GM19455 (cell line): Measurements from ENCODE around the gene SNX25.
"Not testable (repeated sequence)": the region's sequence is repeated elsewhere in the genome, so short reads cannot be mapped to it uniquely, and the experiment has no call there.

Source experiments
- ATAC-seq: cut with Tn5 transposase; IDR thresholded peaks from one replicate; pipeline ENCODE4 v1.9.1; 2021; ENCODE audit not compliant: unreplicated experiment

Gene SNX25

DNA sequence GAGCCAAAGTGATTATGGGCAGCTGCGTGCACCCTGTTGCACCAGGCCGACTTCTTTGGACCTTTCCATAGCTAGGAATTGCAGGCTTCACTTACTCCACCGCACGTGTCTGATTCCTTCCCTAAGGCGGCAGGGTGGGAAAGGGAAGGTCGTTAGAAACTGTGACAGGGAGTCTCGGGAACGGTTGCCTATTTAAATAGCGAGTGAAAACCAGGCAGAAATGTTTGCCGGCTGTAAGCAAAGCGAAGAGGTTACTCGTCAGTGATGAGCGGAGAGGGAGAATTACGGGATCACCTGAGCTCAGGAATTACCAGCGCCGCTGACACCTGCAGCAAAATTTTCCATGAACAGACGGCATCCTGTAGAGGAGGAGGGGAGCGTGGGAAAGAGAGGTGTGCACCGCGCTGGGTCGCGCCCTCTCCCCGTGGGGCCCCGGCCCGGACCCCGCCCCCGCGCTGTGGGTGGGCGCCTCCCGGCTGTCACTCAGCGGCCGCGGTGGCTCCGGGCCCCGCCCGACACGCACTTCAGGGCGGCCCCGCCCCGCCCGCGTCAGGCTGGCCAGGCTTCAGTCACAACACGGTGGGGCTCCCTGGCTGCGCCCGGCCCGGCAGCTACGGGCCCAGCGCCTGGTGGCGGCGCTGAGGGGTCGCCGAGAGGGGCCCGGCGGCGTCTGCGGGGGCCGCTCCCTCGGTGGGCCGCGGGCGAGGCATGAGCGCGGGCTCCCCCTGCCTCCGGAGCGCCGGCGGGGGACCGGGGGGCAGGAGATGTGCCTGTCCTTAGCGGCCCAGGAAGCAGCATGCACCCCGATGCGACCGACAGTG lies at the start of gene SNX25:
Gene SNX25 (plus strand): TSS at position 568 of the 821 bp plus-strand sequence. CDS start 229 bp downstream, at position 797.
- peak; percentile 77 for ATAC-seq

DNA sequence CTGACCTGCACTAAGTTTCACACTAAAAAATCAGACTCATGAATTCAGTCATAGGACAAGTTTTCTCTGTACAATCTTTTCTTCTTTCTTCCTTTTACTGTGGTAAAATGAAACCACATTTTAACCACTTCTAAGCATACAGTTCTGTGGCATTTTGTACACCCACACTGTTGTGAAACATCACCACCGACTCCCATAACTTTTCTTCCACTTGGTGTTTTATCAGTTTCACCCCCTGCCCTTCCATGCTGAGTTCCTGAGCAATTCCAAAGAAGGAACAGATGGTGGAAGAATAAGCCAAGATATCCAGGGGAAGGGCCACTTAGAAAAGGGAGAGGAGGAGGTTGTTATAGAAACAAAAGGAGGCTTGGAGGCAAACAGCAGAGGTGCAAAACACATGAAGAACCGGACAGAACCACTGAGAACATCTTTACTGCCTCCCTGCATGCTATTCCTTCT lies 43.8 kb upstream of the SNX25 start:
- peak; percentile 93 for ATAC-seq

DNA sequence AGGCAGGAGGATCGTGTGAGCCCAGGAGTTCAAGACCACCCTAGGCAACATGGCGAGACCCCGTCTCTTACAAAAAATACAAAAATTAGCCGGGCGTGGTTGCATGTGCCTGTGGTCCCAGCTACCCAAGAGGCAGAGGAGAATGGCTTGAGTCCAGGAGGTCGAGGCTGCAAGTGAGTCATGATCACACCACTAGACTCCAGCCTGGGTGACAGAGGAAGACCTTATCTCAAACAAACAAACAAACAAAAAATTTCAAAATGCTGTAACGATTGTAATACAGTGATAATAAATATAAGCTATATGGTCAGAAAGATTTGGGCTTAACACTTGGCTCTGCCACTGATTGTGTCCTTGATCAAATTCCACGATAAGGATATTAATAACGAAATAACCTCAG lies 42.2 kb upstream of the SNX25 start:
- no peak for ATAC-seq

DNA sequence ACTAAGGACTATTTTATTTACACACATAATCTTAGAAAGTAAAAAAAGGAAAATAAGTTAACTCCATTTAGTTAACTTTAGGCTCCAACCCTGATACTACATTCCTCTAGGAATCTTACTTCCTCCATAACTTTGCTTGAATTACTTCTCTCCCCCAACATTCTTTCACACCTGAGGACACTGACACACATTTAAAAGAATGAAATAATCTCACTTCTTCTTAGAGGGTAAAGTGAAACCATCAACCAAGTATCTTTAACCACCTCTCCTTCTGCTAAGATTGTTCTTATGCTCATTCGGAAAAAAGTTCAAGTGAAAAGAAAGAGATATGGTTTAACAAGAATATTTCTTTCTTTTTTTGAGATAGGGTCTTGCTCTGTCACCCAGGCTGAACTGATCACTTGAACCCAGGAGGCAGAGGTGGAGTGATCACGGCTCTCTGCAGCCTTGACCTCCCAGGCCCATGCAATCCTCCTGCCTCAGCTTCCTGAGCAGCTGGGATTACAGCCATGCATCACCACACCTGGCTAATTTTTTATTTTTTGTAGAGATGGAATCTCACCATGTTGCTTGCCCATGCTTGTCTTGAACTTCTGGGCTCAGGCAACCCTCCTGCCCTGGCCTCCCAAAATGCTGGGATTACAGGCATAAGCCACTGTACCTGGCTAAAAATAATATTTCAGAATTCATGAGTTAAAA lies 37.9 kb upstream of the SNX25 start:
- peak; percentile 73 for ATAC-seq

DNA sequence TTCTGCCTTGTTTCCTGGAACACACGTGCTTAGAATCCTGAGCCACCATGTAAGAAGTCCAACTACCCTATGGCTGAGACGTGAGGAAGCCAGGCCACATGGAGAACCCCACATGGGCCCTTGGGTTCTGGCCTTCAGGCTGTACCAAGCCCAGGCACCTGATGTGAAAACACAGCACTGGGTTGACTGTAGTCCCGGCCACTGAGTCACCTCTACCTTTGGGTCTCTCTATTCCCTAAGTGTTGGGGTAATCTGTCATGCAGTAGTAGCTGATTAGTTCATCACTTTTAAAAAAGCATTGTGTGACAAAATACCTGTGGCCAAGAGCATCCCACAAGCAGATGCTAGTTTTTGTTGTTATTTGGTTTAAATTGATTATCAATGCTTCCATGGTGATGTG lies 29.9 kb upstream of the SNX25 start:
- no peak for ATAC-seq

DNA sequence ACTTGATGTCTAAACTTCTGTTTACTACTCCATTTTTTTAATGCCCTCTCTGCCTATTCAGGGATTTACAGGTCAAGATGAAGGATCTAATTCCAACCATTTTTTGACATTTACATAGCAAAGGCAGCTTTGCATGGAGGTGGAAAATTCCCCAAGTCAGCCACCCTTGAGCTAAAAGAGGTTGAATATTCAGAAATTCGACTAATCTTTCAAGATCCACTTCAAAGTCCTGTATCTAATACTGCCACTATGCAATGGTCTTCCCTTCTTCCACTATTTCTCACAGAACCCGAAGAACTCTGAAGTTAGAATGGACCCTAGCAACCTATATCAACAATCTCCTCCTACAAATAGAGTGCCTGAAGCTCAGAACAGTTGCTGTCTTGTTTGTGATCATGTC lies 27.2 kb upstream of the SNX25 start:
- no peak for ATAC-seq

DNA sequence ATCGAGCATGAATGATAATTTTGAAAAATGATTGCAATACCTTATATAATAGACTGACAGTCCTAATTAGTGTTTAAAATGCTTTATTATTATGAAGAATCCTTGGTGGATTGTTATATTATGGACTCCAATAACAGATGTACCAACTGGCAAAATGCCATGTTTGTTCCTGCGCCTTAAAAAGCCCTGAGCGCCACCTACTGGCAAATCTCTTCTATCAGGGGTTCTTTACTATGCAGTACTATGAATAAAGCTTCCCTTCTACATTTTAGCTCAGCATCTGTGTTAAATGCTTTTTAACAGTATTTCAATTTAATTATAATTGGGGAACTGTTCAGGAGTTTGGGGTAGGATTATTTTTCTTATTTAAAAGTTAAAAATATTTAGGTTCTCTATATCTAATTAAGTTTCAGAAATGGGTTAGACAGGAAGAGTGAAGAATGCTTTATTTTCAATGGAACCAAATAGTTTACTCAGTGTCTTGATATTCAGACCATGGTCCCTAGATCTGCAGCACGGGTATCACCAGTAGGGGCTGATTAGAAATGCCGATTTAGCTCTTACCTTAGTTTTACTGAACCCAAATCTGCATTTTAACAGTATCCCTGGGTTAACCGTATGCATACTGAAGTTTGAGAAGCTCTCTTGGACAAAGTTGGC lies 25.6 kb upstream of the SNX25 start:
- ATAC-seq = peak; percentile 59

DNA sequence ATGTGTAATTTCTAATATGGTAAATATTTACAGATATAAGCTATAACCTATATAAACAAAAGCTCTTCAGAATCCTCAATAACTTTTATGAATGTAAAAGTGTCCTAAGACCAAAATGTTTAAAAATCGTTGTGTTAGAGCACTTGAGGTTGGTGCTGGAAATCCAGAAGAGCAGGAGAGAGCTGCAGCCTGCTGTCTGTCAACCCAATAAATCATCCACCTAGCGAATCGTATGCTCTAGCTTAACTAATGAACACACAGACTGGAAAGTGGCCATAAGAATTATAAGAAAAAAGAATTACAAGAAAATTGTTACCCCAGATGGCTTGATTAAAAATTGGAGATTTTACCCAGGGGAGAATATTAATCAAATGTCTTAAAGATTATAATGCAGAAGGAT lies 22.6 kb upstream of the SNX25 start:
- ATAC-seq = no peak

DNA sequence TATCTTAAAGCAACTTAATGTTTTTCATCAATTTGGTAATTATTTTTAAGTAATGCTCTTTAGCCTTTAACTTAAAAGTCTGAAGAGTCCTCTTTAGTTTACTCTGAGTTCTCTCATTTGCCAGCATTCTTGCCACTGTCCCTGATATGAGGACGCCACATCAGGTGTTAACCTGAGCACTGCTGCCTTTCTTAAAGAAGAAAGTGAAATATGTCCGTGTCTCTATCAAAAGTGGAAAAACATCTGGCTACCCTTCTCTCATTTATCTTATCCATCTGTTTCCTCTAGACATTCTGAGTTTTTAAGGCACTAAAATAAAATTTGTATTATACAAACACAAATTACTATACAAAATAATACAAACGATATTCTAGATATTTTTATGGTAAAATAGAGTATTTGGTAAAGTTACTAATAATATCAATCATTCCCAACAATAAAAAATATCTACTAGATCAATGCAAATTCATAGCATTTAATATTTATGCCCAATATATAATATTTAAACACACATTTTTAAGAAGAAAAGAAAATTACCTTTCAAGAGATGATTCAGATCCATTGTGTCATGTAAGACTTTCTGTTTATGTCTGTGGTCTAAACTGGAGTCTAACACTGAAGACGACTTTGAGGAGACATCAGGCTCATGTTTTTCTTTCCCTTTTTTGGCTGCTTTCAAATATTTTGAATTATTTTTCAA lies 19.6 kb upstream of the SNX25 start:
- ATAC-seq = no peak

DNA sequence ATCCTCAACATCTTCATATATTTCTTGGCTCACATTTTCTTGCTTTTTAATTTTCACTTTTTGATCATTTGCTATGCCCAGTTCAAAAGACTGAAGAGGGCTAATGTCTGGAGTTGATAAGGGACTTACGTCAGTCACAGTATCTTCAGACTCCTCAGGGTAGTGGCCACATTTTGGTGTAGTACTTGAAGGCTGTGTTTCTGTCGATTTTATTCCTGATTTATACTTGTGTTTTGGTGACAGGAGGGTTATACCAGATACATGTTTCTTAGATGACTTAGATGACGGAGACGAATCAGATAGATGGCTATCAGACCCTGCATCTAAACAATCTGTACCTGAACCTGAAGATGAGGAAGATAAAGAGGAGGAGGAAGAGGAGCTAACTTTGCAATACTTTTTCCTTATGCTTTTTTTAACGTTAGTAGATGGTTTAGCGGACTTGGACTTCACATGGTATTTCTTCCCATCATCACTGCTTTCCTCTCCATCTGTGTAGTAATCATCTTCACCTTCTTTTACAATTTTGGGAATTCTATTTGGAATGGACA lies 19.0 kb upstream of the SNX25 start:
- ATAC-seq = no peak

DNA sequence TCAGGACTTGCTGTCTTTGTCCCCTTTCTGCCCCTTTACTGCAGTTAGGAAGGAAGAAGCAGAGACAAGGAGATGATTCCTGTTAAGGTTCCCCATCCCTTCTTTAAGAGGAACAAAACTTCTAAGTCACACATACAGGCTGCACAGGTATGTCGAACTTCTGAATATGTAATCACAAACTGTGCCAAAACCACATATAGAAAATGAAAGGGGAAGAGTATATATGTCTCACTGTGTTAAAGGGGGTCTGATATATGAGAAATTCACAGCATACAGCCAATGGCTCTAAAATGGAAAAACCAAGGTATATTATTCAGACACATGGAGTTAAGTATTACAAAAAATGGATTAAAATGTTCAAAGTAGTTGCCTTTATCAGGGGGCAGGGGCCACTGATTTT lies 17.3 kb upstream of the SNX25 start:
- peak; percentile 83 for ATAC-seq

DNA sequence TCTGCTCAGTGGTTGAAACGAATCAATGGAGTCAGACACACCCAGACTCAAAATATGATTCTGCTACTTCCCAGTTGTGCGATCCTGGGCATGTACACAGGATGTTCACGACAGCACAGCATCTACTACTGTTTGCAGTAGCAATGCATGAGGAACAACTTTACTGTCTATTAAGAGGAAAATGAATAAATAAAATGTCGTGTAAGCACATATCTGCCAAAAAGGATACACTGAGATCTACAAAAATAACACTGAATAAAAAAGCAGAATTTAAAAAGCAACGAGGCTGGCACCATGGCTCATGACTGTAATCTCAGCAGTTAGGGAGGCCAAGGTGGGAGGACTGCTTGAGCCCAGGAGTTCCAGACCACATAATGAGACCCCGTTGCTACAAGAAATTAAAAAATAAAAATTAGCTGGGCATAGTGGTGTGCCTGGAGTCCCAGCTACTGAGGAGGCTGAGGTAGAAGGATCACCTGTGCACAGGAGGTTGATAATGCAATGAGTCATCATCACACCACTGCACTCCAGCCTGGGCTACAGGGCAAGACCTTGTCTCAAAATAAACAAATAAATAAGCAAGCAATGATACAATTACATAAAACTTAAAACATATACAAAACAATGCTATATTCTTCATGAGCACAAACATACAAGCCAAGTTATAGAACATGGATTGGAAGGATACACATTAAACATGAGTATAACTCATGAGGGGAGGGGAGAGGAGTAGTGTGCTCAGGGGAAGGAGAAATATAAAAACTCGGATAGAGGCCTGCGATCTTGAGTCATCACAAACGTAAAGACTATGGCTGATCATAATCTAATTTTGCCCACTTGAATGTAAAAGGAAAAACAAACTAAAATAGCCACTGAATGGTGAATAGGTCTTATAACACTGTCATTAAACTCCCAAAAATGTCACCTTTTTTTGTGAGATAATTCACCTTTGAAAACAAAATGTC lies 14.2 kb upstream of the SNX25 start:
- ATAC-seq = no peak

DNA sequence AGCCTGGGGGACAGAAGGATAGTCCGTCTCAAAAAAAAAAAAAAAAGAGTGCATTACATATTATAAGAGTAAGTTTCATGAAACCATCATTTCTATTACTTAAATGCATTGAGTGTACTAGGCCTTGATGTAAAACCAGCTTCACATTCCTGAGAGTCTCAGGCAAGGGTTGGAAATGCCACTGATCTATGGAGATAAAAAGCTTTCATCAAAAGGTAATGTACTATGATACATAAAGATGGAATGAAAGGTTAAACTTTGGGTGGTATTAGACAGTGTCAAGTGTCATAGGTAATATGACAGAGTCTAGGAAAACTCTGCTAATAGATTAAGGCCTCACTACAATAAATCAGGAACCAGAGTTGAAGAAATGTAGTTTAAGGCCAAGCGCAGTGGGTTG lies 13.0 kb upstream of the SNX25 start:
- no peak for ATAC-seq

DNA sequence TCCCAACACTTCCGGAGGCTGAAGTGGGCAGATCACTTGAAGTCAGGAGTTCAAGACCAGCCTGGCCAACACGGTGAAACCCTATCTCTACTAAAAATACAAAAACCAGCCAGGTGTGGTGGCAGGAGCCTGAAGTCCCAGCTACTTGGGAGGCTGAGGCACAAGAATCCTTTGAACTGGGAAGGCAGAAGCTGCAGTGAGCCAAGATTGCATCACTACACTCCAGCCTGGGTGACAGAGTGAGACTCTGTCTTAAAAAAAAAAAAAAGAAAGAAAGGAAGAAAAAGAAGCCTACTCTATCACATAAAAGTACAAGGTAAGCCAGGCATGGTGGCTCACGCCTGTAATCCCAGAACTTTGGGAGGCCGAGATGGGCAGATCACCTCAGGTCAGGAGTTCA lies 11.2 kb upstream of the SNX25 start:
- not testable (repeated sequence) for ATAC-seq

DNA sequence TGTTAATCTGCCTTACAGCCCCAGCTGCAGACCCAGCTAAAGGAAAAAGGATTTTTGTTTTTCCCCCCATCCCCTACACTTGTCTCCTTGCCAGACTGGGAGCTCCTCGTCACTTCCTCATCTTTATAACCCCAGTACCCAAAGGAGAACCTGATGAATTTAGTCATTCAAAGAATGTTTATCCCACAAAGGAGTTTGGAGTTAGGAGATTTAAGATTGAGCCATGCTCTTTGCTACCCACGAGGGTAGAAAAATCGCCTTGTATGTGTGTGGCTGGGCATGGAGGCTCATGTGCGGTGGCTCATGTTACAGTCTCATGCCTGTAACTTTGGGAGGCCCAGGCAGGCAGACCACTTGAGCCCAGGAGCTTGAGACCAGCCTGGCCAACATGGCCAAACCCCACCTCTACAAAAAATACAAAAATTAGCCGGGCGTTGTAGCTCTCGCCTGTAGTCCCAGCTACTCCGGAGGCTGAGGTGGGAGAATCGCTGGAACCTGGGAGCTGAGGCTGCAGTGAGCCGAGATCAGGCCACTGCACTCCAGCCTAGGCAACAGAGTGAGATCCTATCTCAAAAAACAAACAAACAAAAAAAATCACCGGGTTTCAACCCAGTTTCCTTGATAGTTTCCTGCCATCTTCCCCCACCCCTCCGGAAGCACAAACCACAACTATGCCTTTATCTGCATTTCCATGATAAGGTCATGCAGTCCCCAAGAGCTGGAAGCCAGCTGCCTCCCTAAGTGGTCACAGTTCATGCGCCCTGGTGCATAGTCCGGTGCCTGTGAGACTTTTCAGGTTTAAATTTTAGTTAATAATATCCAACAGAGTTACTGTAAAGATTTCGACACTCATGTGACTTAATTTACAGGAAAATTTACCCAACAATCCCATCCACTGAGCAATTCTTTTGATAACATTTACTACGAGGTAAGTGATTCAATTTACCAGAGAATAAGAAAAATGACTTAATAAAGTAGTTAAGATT lies 7.1 kb upstream of the SNX25 start:
- no peak for ATAC-seq

DNA sequence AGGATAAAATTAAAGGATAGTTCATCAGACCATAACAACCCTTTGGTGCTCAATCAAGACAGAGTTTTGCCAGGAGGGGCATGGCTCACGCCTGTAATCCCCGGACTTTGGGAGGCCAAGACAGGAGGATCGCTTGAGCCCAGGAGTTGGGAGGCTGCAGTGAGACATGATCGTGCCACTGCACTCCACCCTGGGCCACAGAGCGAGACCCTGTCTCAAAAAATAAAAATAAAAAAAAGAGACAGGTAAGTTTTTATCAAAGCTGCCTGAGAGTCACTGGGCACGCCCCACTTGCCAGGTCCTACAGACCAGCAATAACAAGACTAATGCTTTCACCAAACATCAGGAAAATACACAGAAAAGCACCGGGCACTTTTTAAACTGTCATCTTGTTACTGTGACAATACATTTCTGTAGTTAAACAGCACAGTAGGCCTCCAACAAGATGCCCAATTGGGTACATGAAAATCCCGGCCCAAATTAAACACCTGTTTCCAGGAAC lies 6.4 kb upstream of the SNX25 start:
- ATAC-seq = peak; percentile 1

DNA sequence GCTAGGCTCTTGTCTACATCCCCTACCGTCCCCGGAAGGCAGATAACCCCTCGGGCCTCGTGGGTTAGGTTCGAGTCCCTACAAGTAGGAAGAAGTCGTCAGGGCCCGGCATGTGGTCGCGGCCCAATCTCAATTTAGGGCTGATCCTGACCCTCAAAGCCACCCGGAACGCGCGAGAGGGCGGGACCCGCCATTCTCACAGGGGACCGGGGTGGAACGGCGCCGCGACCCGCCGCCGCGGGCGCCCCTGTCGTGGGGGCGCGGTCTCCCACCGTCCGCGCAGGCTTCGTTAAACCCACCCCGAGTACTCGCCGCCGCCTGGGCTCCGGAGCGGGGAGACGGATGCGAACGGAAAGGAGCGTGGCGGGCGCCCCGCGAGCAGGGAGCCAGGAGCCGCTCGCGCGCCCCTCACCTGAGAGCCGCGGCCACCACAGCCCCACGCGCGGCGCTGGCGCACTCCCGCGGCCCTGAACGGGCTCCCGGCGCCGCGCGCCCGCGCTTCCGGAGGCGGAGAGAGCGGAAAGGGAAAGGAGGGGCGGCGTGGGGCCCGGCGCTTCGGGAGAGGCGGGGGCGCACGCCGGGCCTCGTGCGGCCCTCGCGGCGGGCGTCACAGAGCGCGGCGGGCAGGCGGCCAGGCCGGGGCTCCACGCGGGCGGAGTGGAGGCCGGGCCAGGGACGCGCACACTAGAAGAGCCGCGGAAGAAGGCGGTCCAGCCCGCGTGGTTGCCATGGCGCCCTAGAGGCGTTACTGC lies 5.7 kb upstream of the SNX25 start, which contains the start of gene CFAP97:
Gene CFAP97 (minus strand): TSS at position 515 of the 752 bp plus-strand sequence. CDS start 12,804 bp downstream, outside the sequence.
- ATAC-seq = peak; percentile 71
